NB4 (cell line): ENCODE data around the gene NAALADL2.

ENCODE experiments used
- POLR2A ChIP-seq: IDR thresholded peaks from 2 replicates; pipeline ENCODE4 v1.6.1; 2011; ENCODE audit warnings: mild to moderate bottlenecking; ENCODE audit not compliant: insufficient read length; ENCODE audit errors: extremely low read depth
- TF ChIP-seq, protein P1 (sequence below): IDR thresholded peaks from one replicate; pipeline ENCODE4 v1.5.1; 2012; ENCODE audit warnings: low read depth, low read length
- TF ChIP-seq, protein P2 (sequence below): IDR thresholded peaks from 2 replicates; pipeline ENCODE4 v1.6.1; 2011; ENCODE audit warnings: low read depth, low read length

DNA sequence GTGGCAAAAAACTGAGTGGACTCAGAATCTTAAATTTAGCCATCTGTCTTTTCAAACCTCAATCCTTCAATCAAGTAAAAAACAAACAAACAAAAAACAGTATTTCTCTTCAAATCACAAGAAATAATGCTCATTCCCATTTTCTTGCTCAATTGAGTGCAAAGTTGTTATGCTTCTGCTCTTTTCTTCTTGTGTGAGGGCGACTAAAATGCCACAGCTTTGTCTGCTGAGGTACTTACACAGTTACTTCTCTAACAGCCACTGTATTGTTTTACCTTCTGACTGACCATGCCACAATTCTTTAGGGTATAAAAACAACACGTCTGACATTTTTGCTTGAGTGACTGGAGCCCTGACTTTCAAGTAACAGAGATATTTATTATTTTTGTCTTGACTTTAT, 617.4 kb downstream of the NAALADL2 start:
- TF ChIP-seq, protein P1, sequence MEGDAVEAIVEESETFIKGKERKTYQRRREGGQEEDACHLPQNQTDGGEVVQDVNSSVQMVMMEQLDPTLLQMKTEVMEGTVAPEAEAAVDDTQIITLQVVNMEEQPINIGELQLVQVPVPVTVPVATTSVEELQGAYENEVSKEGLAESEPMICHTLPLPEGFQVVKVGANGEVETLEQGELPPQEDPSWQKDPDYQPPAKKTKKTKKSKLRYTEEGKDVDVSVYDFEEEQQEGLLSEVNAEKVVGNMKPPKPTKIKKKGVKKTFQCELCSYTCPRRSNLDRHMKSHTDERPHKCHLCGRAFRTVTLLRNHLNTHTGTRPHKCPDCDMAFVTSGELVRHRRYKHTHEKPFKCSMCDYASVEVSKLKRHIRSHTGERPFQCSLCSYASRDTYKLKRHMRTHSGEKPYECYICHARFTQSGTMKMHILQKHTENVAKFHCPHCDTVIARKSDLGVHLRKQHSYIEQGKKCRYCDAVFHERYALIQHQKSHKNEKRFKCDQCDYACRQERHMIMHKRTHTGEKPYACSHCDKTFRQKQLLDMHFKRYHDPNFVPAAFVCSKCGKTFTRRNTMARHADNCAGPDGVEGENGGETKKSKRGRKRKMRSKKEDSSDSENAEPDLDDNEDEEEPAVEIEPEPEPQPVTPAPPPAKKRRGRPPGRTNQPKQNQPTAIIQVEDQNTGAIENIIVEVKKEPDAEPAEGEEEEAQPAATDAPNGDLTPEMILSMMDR, result no peak
- no peak for TF ChIP-seq POLR2A
- TF ChIP-seq, protein P2, sequence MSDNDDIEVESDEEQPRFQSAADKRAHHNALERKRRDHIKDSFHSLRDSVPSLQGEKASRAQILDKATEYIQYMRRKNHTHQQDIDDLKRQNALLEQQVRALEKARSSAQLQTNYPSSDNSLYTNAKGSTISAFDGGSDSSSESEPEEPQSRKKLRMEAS, result no peak
